Calu3 (cell line): ENCODE results near the gene MAD1L1. TPM values are rescaled to one million over a fixed set of nuclear protein-coding genes. Genes with fewer than 3 reads are reported as not detected.

ENCODE experiments used
- BruUV-seq: library from RNA; stranded (reverse); fragments of 400-500 nt; replicated peaks from 2 replicates; lab custom pipeline; 2021; lab: Mats Ljungman, UMichigan
- CTCF ChIA-PET: fragments of 300-600 bp; sonication (Branson Sonifier 250); formaldehyde crosslinking; loops from one replicate; lab custom pipeline; 2022; ENCODE audit warnings: antibody characterized with exemption; lab: Charles Lee
- DNase-seq: peaks from one replicate; pipeline ENCODE4 v3.0.0; 2022
- H3K27ac Mint-ChIP-seq: one replicate; pipeline ENCODE4 v1.8.0; 2022; ENCODE audit warnings: mixed read lengths; ENCODE audit not compliant: unreplicated experiment
- H3K27me3 Mint-ChIP-seq: one replicate; pipeline ENCODE4 v1.8.0; 2022; ENCODE audit warnings: mixed read lengths; ENCODE audit not compliant: unreplicated experiment
- H3K36me3 Mint-ChIP-seq: one replicate; pipeline ENCODE4 v1.8.0; 2022; ENCODE audit warnings: mild to moderate bottlenecking, moderate library complexity, mixed read lengths; ENCODE audit not compliant: insufficient read depth, unreplicated experiment
- H3K4me1 Mint-ChIP-seq: one replicate; pipeline ENCODE4 v1.8.0; 2022; ENCODE audit warnings: mild to moderate bottlenecking, low read depth, mixed read lengths; ENCODE audit not compliant: unreplicated experiment
- H3K4me3 Mint-ChIP-seq: one replicate; pipeline ENCODE4 v1.8.0; 2022; ENCODE audit warnings: mild to moderate bottlenecking, low read depth, moderate library complexity, mixed read lengths; ENCODE audit not compliant: unreplicated experiment
- H3K9me3 Mint-ChIP-seq: one replicate; pipeline ENCODE4 v1.8.0; 2022; ENCODE audit warnings: low read depth, mixed read lengths; ENCODE audit not compliant: unreplicated experiment
- intact Hi-C: fragments of 100-400 bp; cut with micrococcal nuclease; formaldehyde crosslinking; loops from one replicate; pipeline ENCODE4 v1.10.0; 2022; ENCODE audit not compliant: unreplicated experiment
- total RNA-seq: library from RNA; stranded (reverse); gene quantifications from 2 replicates; pipeline ENCODE4 v1.2.3, GENCODE V29; 2022
- TF ChIP-seq, protein P1 (sequence below): fragments of 200-600 bp; IDR thresholded peaks from one replicate; pipeline ENCODE4 v1.8.0; 2022; ENCODE audit warnings: antibody characterized with exemption; ENCODE audit not compliant: unreplicated experiment

Gene MAD1L1
- total RNA-seq, 1 experiment from 2014 or later = 86.0 TPM

DNA sequence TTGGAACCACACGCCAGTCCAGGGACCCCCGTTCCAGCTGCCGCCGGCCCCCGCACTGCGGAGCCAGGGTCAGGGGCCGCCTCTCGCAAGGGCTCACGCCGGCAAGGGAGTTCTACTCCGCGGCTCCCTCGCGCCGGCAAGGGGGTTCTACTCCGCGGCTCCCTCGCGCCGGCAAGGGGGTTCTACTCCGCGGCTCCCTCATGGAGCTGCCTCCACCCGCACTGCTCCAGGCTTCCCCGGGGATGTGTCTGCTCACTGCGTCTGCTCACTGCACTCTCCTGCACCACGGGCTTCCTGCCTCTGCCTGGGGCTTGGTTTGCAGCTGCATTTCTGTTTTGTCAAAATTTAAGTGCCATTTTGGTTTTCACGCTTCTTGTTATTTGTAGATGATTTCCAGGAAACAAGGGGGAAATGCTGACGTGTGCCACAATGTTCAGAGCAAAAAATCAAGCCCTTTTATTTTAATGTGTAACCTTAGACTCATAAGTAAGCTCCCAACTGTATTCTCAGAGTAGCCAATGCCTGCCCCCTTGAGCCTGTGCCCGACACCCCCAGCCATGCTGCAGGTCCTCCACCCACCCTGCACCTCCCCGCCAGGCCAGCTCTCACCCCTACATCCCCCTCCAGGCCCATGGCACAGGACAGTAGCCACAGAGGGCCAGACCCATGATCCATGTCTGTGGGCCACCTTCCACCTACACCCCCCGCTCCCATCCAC lies 246.2 kb downstream of the MAD1L1 start:
- DNase-seq = no peak
- CTCF ChIA-PET = no interaction called here
- intact Hi-C loops = no loop called here
- Mint-ChIP-seq H3K4me1 (no peaks in the 10 kb centered on the region), H3K9me3 (no peaks in the 10 kb centered on the region), H3K27me3 (no peaks in the 10 kb centered on the region), H3K27ac (no peak overlapping the region), H3K36me3 (peaks cover 4% of the 10 kb centered on the region), H3K4me3 (no peak overlapping the region)
- no TSS peak for BruUV-seq
- TF ChIP-seq, protein P1, sequence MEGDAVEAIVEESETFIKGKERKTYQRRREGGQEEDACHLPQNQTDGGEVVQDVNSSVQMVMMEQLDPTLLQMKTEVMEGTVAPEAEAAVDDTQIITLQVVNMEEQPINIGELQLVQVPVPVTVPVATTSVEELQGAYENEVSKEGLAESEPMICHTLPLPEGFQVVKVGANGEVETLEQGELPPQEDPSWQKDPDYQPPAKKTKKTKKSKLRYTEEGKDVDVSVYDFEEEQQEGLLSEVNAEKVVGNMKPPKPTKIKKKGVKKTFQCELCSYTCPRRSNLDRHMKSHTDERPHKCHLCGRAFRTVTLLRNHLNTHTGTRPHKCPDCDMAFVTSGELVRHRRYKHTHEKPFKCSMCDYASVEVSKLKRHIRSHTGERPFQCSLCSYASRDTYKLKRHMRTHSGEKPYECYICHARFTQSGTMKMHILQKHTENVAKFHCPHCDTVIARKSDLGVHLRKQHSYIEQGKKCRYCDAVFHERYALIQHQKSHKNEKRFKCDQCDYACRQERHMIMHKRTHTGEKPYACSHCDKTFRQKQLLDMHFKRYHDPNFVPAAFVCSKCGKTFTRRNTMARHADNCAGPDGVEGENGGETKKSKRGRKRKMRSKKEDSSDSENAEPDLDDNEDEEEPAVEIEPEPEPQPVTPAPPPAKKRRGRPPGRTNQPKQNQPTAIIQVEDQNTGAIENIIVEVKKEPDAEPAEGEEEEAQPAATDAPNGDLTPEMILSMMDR = no peak

DNA sequence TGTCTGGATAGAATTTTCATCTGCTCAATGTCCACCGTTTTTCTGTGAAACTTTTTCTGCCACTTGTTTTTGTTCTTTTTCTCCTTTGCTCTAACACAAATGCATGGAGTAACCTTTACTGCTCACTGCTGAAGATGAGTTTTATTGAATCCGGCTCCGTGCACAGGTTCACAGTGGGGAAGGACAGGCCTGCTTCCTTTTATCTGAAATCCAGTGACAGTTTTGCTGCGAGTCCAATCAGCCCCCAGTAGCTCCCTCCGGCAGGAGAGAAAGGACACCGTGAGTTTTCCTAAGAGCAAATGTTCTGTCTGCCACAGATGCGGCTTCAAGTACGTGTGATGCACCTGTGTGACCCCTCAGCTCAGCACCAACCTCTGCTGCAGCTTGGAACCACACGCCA lies 246.8 kb downstream of the MAD1L1 start:
- no peaks in the 10 kb centered on the region for H3K9me3 Mint-ChIP-seq
- peaks cover 4% of the 10 kb centered on the region for H3K36me3 Mint-ChIP-seq
- H3K27me3 Mint-ChIP-seq = no peaks in the 10 kb centered on the region
- CTCF ChIA-PET = no interaction called here
- H3K27ac Mint-ChIP-seq = no peak overlapping the region
- H3K4me3 Mint-ChIP-seq = no peak overlapping the region
- DNase-seq = no peak
- H3K4me1 Mint-ChIP-seq = no peaks in the 10 kb centered on the region
- TF ChIP-seq, protein P1 = no peak
- BruUV-seq = no TSS peak
- intact Hi-C loops = no loop called here

DNA sequence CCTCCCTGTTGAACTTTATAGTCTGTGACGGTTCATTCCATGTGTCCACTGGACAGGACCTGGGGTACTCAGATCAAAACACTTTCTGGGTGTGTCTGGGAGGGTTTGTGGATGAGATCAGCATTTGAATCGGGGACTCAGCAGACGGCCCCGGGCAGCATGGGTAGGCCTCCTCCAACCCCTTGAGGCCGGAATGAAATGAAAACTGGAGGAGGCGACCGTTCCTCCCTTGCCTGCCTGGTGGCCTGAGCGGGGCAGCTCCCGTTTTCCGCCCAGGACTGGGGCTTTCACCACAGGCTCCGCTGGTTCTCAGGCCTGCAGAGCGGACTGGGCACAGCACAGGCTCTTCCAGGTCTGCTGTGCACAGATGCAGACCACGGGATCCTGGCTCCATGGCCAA lies 247.7 kb downstream of the MAD1L1 start:
- Mint-ChIP-seq H3K36me3 (peaks cover 4% of the 10 kb centered on the region), H3K27me3 (no peaks in the 10 kb centered on the region), H3K9me3 (no peaks in the 10 kb centered on the region), H3K27ac (no peak overlapping the region), H3K4me3 (no peak overlapping the region), H3K4me1 (no peaks in the 10 kb centered on the region)
- BruUV-seq = no TSS peak
- intact Hi-C loops = no loop called here
- CTCF ChIA-PET = no interaction called here
- TF ChIP-seq, protein P1 = no peak
- DNase-seq = no peak

DNA sequence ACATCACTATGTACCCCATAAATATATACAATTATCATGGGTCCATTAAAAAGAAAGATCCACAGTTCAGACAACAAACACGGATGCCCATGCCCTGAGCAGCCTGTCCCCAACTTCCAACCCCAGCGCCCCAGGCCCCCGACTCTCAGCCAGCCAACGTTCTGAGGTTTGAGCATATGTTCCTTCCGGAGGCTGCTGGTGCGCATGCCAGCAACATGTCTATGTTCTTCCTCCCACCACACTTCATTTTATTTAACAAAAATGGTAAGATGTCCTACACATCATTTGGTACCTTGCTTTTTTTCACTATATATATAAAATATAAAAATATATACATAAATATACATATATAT lies 250.9 kb downstream of the MAD1L1 start:
- TF ChIP-seq, protein P1 = no peak
- Mint-ChIP-seq H3K27ac (no peak overlapping the region), H3K36me3 (peaks cover 4% of the 10 kb centered on the region), H3K27me3 (no peaks in the 10 kb centered on the region), H3K4me3 (no peak overlapping the region), H3K9me3 (no peaks in the 10 kb centered on the region), H3K4me1 (no peaks in the 10 kb centered on the region)
- intact Hi-C loops = no loop called here
- CTCF ChIA-PET = no interaction called here
- no peak for DNase-seq
- no TSS peak for BruUV-seq
